Measurements from ENCODE around the gene ATG9B. TPM values are rescaled to one million over a fixed set of nuclear protein-coding genes. Genes with fewer than 3 reads are reported as not detected.

Gene ATG9B
- total and polyA plus RNA-seq, 2 of the 13 experiments (the other 11 are each of a cell fraction or from before 2014, with no cell fraction given) = 0.24 TPM; not detected in 1

DNA sequence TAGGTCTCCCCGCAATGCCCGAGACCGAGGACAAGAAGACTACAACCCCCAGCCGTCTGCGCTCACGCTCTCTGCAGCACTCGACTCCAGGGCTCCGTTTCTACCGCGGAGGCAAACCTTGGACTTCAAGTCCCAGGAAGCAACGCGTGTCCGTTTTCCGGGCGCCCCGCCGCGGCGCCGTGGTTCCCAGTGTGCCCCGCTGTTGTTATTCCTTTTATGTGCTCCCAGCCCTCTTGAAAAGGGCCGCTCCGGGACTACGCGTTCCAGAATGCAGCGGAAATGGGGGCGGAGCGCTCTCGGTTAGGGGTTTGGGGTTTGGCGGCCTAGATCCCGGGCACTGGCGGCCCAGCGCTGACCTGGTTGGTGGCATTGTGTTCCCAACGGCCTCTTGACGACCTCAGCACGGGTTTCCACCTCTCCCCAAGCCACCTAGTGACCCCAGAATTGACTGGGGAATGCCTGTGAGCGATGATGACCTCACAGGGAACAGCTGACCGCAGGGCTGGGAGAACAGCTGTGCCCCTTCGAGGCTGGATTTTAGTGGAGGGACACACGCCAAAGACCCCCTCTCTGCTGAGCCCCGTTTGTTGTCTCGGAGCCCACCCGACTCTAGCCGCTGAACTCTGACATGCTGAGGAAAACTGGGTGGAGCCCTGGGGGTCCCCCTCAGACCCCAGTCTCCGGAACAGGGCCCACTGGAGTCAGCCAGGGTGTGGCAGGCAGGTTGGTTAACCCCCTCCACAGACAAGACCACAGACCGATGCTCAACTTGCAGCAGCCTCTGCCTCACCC is 33.9 kb upstream of the ATG9B start (continued):
- TF ChIP-seq, protein P1, sequence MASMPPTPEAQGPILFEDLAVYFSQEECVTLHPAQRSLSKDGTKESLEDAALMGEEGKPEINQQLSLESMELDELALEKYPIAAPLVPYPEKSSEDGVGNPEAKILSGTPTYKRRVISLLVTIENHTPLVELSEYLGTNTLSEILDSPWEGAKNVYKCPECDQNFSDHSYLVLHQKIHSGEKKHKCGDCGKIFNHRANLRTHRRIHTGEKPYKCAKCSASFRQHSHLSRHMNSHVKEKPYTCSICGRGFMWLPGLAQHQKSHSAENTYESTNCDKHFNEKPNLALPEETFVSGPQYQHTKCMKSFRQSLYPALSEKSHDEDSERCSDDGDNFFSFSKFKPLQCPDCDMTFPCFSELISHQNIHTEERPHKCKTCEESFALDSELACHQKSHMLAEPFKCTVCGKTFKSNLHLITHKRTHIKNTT (CRISPR knock-in tag; IDR thresholded peaks at IDR 0.05) = no peak
- TF ChIP-seq ZNF552 (CRISPR knock-in tag; IDR thresholded peaks at IDR 0.05; ENCODE audit: borderline replicate concordance) (no peak), CBX5 (CRISPR knock-in tag; IDR thresholded peaks at IDR 0.05; ENCODE audit: borderline replicate concordance) (no peak; the same call in 1 of the 2 replicates), RBFOX2 (IDR thresholded peaks at IDR 0.05; ENCODE audit: low read depth, low read length) (peak; percentile 67), HMG20B (CRISPR knock-in tag; conservative IDR thresholded peaks at IDR 0.05) (no peak), SMARCE1 (IDR thresholded peaks at IDR 0.05; ENCODE audit: borderline replicate concordance) (no peak), HOXA7 (CRISPR knock-in tag; IDR thresholded peaks at IDR 0.05) (no peak), ZNF431 (CRISPR knock-in tag; IDR thresholded peaks at IDR 0.05; ENCODE audit: borderline replicate concordance, low read depth) (no peak), ZNF7 (CRISPR knock-in tag; IDR thresholded peaks at IDR 0.05) (no peak), JUND (CRISPR knock-in tag; IDR thresholded peaks at IDR 0.05) (no peak), ZFP37 (CRISPR knock-in tag; IDR thresholded peaks at IDR 0.05; ENCODE audit: borderline replicate concordance) (no peak), ZNF12 (CRISPR knock-in tag; IDR thresholded peaks at IDR 0.05) (no peak), KDM5B (CRISPR knock-in tag; IDR thresholded peaks at IDR 0.05; ENCODE audit: borderline replicate concordance) (no peak; the same call in 1 of the 2 replicates), TMF1 (CRISPR knock-in tag; IDR thresholded peaks at IDR 0.05; ENCODE audit: low read depth) (no peak), ZNF484 (CRISPR knock-in tag; IDR thresholded peaks at IDR 0.05; ENCODE audit: borderline replicate concordance, low read depth) (no peak), HOXD1 (CRISPR knock-in tag; IDR thresholded peaks at IDR 0.05) (0 out of 2 replicates have a peak, but pooled peaks have one; percentile 18), CENPT (CRISPR knock-in tag; IDR thresholded peaks at IDR 0.05; ENCODE audit: low read depth) (no peak), ARHGAP35 (CRISPR knock-in tag; IDR thresholded peaks at IDR 0.05; ENCODE audit: borderline replicate concordance) (no peak), ONECUT2 (CRISPR knock-in tag; IDR thresholded peaks at IDR 0.05) (no peak), TARDBP (CRISPR knock-in tag; IDR thresholded peaks at IDR 0.05) (peak; percentile 52; the same call in 1 of the 2 replicates)
- TF ChIP-seq, protein P2, sequence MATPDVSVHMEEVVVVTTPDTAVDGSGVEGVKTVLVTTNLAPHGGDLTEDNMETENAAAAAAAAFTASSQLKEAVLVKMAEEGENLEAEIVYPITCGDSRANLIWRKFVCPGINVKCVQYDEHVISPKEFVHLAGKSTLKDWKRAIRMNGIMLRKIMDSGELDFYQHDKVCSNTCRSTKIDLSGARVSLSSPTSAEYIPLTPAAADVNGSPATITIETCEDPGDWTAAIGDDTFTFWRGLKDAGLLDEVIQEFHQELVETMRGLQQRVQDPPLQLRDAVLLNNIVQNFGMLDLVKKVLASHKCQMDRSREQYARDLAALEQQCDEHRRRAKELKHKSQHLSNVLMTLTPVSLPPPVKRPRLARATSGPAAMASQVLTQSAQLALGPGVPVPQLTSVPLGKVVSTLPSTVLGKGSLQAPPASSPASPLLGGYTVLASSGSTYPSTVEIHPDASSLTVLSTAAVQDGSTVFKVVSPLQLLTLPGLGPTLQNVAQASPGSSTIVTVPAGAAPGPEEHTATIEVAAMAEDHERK (CRISPR knock-in tag; IDR thresholded peaks at IDR 0.05; ENCODE audit: low read depth) = peak; percentile 88
- TF ChIP-seq, protein P3, sequence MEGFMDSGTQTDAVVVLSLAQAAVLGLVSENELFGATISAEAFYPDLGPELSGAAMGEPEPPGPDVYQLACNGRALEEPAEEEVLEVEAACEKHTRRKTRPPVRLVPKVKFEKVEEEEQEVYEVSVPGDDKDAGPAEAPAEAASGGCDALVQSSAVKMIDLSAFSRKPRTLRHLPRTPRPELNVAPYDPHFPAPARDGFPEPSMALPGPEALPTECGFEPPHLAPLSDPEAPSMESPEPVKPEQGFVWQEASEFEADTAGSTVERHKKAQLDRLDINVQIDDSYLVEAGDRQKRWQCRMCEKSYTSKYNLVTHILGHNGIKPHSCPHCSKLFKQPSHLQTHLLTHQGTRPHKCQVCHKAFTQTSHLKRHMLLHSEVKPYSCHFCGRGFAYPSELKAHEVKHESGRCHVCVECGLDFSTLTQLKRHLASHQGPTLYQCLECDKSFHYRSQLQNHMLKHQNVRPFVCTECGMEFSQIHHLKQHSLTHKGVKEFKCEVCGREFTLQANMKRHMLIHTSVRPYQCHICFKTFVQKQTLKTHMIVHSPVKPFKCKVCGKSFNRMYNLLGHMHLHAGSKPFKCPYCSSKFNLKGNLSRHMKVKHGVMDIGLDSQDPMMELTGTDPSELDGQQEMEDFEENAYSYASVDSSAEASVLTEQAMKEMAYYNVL (CRISPR knock-in tag; IDR thresholded peaks at IDR 0.05; ENCODE audit: borderline replicate concordance) = no peak
- TF ChIP-seq, protein P4, sequence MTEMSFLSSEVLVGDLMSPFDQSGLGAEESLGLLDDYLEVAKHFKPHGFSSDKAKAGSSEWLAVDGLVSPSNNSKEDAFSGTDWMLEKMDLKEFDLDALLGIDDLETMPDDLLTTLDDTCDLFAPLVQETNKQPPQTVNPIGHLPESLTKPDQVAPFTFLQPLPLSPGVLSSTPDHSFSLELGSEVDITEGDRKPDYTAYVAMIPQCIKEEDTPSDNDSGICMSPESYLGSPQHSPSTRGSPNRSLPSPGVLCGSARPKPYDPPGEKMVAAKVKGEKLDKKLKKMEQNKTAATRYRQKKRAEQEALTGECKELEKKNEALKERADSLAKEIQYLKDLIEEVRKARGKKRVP (CRISPR knock-in tag; IDR thresholded peaks at IDR 0.05) = no peak
- TF ChIP-seq, protein P5, sequence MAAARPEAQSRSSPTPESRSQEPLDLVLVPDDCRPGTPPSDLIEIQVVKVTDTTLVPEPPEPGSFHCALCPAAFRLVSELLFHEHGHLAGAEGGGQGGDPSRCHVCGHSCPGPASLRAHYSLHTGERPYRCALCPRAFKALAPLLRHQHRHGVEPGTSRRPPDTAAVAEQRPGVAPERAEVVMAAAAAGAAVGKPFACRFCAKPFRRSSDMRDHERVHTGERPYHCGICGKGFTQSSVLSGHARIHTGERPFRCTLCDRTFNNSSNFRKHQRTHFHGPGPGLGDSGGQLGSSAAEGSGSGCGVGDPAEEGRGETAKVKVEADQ (CRISPR knock-in tag; IDR thresholded peaks at IDR 0.05; ENCODE audit: borderline replicate concordance) = no peak
